Brain microvascular endothelial cell (primary cell): Measurements from ENCODE around the gene NFATC1.

Source experiments
- DNase-seq: peaks from one replicate; pipeline ENCODE4 v3.0.0-alpha.2; 2020
- H3K27ac ChIP-seq: fragments of 250-450 bp; sonication (Bioruptor Pico); 2 replicates; pipeline ENCODE4 v1.5.1; 2020; ENCODE audit warnings: mild to moderate bottlenecking, moderate library complexity
- H3K27me3 ChIP-seq: fragments of 250-450 bp; sonication (Bioruptor Pico); replicated peaks from 2 replicates; pipeline ENCODE4 v1.5.1; 2020; ENCODE audit warnings: mild to moderate bottlenecking
- H3K36me3 ChIP-seq: fragments of 250-450 bp; sonication (Bioruptor Pico); replicated peaks from 2 replicates; pipeline ENCODE4 v1.5.1; 2020; ENCODE audit warnings: mild to moderate bottlenecking
- H3K4me3 ChIP-seq: 2 replicates; pipeline ENCODE4 v1.5.1; 2011; ENCODE audit warnings: low read depth, mild to moderate bottlenecking, control low read depth, low read length, moderate library complexity
- in situ Hi-C: cut with HindIII; loops from 2 replicates; pipeline ENCODE4 v1.10.0; 2017; ENCODE audit warnings: low sequenced_read_pairs, low pct_ligation_motif_present
- TF ChIP-seq, protein P1 (sequence below): IDR thresholded peaks from 2 replicates; pipeline ENCODE4 v1.5.1; 2011; ENCODE audit warnings: low read depth, mild to moderate bottlenecking, moderate library complexity, low read length, control low read depth, inconsistent platforms; ENCODE audit errors: missing control alignments

NFATC1 gene

DNA sequence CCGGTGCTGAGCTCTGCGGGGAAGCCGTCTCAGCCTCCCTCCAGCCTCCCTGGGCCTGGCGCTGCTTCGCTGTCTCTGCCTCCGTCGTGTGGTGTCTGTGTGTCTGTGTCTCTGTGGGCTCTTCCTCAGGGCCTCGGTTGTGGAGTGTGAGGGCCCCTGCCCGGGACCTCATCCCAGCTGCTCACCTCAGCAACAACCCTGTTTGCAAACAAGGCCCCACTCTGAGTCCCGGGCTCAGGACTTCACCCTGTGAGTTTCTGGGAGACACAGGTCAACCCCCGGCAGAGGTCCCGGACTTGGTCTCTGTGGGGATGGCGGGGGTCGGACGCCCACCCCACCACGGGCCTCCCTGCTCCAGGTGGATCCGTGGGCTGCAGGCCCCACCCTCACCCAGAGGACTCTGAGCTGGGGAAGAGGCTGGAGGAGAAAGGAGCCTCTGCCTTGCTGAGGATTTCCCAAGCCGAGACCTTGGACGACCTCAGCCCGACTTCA, 156.5 kb downstream of the NFATC1 start:
- in situ Hi-C loops = no loop called here
- no peak for DNase-seq

DNA sequence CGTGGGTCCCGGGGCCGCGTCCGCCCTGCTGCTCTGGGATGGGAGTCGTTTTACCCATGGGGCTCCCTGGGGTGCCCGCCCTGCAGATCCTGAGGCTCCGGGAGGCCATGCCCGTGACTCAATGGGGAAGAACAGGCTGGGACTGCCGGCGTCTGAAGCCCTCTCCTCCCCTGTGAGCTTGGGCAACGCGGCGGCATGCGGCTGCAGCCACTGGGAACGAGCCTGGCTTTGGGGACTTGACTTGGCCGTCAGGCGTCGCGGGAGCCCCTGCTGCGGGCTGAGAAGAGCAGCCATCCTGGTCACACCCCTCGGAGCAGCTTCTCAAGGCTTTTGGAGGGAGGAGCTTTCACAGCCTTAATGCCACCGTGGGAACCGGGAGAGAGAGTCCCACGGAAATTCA, 157.0 kb downstream of the NFATC1 start:
- H3K27me3 ChIP-seq = no peaks in the 10 kb centered on the region
- H3K27ac ChIP-seq = no peak overlapping the region
- no peaks in the 10 kb centered on the region for H3K36me3 ChIP-seq
- DNase-seq = no peak
- in situ Hi-C loops = no loop called here
- H3K4me3 ChIP-seq = no peak overlapping the region
- TF ChIP-seq, protein P1, sequence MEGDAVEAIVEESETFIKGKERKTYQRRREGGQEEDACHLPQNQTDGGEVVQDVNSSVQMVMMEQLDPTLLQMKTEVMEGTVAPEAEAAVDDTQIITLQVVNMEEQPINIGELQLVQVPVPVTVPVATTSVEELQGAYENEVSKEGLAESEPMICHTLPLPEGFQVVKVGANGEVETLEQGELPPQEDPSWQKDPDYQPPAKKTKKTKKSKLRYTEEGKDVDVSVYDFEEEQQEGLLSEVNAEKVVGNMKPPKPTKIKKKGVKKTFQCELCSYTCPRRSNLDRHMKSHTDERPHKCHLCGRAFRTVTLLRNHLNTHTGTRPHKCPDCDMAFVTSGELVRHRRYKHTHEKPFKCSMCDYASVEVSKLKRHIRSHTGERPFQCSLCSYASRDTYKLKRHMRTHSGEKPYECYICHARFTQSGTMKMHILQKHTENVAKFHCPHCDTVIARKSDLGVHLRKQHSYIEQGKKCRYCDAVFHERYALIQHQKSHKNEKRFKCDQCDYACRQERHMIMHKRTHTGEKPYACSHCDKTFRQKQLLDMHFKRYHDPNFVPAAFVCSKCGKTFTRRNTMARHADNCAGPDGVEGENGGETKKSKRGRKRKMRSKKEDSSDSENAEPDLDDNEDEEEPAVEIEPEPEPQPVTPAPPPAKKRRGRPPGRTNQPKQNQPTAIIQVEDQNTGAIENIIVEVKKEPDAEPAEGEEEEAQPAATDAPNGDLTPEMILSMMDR = no peak

More for the DNA sequence above, 156.5 kb downstream of the NFATC1 start:
- TF ChIP-seq, protein P1 = no peak
- Histone ChIP-seq H3K27ac (no peak overlapping the region), H3K36me3 (no peaks in the 10 kb centered on the region), H3K4me3 (no peak overlapping the region), H3K27me3 (peaks cover 5% of the 10 kb centered on the region)

DNA sequence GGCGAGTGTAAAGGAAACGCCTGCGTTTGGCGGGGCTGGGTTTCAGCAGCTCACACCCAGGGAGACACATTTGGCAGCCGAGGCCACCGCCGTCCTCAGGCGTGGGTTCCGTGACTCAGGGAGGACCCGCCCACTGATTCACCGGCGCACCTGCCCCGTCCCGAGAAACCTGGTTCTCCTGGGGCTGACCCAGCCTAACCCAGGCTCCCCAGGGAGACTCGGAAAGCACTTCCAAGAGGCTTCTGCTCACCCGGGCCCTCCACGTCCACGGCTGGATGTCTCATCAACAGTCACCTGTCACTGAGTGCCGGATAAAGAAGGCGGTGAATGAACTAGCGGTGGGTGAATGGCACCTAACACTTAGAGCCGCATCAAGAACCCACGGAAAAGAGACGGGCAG, 157.4 kb downstream of the NFATC1 start:
- no peaks in the 10 kb centered on the region for H3K27me3 ChIP-seq
- no peak overlapping the region for H3K27ac ChIP-seq
- in situ Hi-C loops = no loop called here
- DNase-seq = no peak
- H3K36me3 ChIP-seq = no peaks in the 10 kb centered on the region
- H3K4me3 ChIP-seq = no peak overlapping the region
- TF ChIP-seq, protein P1 = no peak

DNA sequence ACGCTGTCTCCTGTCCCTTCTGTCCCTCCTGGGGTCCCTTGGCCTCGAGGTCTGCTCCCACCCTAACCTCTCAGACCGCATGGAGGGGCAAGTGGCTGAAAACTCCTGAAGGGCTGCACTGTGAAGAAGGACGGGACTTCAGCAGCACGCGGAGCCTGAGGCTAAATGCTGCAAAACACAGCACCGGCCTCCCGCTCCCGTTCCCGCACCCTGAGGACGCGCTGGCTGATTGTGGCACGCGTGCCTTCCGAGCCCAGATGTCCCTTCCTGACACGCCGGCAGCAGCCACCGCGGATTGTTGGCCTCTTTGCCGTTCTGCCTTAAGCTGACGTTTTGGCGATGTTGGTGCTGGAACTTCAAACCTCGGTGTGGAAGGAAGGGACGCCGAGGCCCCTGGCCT, 158.0 kb downstream of the NFATC1 start:
- in situ Hi-C loops = no loop called here
- DNase-seq = no peak
- Histone ChIP-seq H3K27me3 (no peaks in the 10 kb centered on the region), H3K27ac (no peak overlapping the region), H3K4me3 (no peak overlapping the region), H3K36me3 (no peaks in the 10 kb centered on the region)
- TF ChIP-seq, protein P1 = no peak

DNA sequence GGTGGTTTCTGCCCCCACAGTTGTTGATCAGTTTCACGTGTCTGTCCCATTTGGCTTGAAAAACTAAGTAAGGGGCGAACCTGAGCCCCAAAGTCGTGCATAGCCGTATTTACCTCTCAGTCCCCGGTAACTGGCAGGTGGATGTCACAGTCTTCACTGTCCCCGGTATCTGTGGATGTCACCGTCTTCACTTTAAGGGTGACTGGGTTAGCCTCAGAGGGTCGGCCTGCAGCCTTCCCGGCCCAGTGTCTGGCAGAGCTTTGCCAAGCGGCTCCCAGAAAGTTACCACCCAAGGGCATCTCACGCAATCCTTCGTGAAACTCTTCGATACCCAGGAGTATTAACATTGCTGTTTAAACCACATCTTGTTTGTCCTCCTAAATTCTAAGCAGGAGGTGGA, 158.6 kb downstream of the NFATC1 start:
- Histone ChIP-seq H3K27ac (no peak overlapping the region), H3K4me3 (no peak overlapping the region), H3K36me3 (no peaks in the 10 kb centered on the region), H3K27me3 (no peaks in the 10 kb centered on the region)
- in situ Hi-C loops = no loop called here
- TF ChIP-seq, protein P1 = no peak
- DNase-seq = no peak

DNA sequence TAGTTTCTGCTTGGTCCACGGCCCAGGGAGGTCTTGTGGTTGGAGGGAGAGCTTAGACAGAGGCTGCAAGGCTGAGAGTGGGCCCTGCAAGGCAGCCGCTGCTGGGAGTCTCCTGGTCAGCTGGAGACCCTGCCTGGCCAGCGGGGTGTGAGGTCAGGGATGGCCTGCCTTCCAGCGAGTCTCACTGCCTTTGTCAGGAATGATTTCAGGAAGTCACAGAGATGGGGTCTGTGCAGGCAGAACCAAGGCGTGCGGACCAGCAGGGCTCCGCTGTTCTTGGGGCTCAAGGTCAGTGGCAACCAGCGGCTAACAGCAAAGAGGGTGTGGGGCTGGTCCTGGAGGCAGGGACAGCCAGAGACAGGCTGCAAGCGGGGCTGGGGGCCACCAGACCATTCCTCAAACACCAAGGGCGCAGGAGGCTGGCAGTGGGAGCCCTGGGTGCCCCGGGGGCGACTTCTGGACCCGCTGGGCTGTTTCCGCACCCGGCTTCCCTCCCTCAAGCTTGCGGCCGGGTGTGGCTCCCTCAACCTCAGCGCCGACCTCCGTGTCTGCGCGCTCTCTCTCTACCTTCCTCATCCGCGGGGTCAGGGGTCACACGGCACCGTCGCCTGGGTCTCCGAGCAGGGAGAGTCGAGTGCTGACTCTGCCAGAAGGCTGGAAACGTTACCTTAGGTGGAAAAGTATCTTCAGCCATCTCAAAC, 159.4 kb downstream of the NFATC1 start:
- H3K4me3 ChIP-seq = no peak overlapping the region
- no peaks in the 10 kb centered on the region for H3K36me3 ChIP-seq
- no peaks in the 10 kb centered on the region for H3K27me3 ChIP-seq
- TF ChIP-seq, protein P1 = no peak
- in situ Hi-C loops = no loop called here
- no peak for DNase-seq
- H3K27ac ChIP-seq = no peak overlapping the region
